GM10266 (cell line): Measurements from ENCODE around the gene RHOU.

Experiments
- DNase-seq: peaks from one replicate; pipeline ENCODE4 v3.0.0; 2012; ENCODE audit errors: extremely low spot score
- CTCF ChIP-seq: IDR thresholded peaks from 2 replicates; pipeline ENCODE4 v1.5.1; 2012; ENCODE audit warnings: mild to moderate bottlenecking, low read depth; ENCODE audit not compliant: control insufficient read depth, insufficient read depth; ENCODE audit errors: missing control alignments

RHOU gene

GRCh38 chr1:228758447-228758846 lies 23.2 kb downstream of the RHOU start:
- no peak for TF ChIP-seq CTCF

DNA sequence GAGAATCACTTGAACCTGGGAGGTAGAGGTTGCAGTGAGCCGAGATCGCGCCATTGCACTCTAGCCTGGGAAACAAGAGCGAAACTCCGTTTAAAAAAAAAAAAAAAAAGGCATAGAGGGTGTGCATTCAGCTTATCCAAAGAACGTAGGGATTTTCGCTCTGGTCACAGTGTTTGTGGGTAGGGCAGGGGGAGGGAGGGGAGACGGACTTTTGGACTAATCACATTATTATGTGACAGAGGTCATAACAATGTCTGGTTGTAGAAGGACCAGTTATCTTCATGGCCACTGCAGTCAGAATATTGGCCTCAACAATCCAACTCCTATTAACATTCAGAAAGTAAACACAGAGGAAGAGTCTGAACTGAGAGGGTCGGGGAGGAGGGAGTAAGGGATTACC lies 25.7 kb downstream of the RHOU start:
- DNase-seq = no peak

More at GRCh38 chr1:228758447-228758846, 23.2 kb downstream of the RHOU start:
- no peak for DNase-seq

DNA sequence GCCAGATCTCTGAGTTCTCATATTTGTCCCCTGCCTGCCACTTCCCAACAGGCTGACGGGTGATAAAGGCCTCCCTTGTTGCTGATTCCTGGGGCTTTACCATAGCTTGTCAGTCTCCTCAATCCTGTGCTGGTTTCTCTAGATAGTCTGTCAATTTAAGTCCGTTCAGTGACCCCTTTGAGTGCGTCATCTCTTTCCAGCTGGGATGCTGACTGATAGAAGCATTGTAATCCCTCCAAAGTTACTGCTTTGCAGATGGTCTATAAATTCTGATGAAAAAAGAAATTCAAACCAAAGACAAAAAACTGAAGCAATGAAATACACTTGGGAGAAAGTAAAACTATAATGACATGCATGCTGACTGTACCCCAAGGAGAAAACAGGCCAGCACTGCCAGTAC lies 28.3 kb downstream of the RHOU start:
- no peak for TF ChIP-seq CTCF
- no peak for DNase-seq

More for the DNA sequence above, 25.7 kb downstream of the RHOU start:
- TF ChIP-seq CTCF = no peak

GRCh38 chr1:228765168-228765946 lies 30.1 kb downstream of the RHOU start:
- no peak for TF ChIP-seq CTCF
- DNase-seq = no peak

- TF ChIP-seq CTCF = no peak
- no peak for DNase-seq
These were observed 31.5 kb downstream of the RHOU start for GRCh38 chr1:228766788-228767187.

DNA sequence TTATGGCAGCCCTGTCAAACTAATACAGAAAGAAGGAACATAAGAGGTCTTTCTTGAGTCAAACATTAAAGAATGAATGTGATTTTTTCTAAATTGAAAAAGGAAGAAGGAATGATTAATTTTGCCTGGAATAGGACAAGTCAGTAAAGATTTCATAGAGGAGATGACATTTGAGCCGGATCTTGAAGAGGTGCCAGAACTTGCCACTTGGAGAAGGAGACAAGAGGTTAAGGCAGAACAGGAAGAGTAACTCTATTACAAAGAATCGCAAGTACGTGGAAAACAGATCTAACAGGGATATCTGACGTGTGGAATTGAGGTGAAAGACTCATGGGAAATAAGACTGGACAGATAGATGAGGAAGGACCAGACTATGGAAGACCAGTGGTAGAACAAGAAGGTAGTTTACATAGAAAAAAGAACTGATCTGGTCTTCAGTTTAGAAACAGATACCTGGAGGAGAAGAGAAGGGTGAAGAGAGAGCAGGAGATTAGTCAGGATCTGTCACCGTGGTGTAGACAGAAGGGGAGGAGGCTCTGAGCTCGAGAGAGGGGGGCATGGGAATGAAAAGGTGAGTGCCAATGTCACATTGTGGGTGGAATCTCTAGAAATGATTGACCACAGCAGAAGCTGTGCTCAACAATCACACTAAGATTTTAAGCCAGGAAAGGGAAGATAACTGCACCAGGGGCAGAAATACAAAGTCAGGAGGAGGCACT lies 32.5 kb downstream of the RHOU start:
- no peak for DNase-seq
- TF ChIP-seq CTCF = no peak
